ENCODE measurements around the gene CCDC170. TPM values are rescaled to one million over a fixed set of nuclear protein-coding genes. Genes with fewer than 3 reads are reported as not detected.

CCDC170 gene
- total RNA-seq, 1 experiment from 2014 or later = not detected

GRCh38 chr6:151610326-151610725, 116.5 kb downstream of the CCDC170 start:
- POLR2A ChIA-PET = no interaction called here
- Histone ChIP-seq H3K4me1 (ENCODE audit: control insufficient read depth, insufficient read depth, low read length) (no peaks in the 10 kb centered on the region), H3K27ac (ENCODE audit: low read length) (no peak overlapping the region), H3K4me3 (ENCODE audit: low read depth in 2 of 2, low read length in 2 of 2) (no peak overlapping the region), H3K36me3 (ENCODE audit: control insufficient read depth, insufficient read depth, low read length) (no peaks in the 10 kb centered on the region), H3K9me3 (ENCODE audit: control insufficient read depth, insufficient read depth, low read depth, low read length) (no peaks in the 10 kb centered on the region), H3K27me3 (ENCODE audit: control insufficient read depth, insufficient read depth, low read length) (peaks cover 2% of the 10 kb centered on the region; the same call in 1 of the 2 replicates)
- no peak for ATAC-seq
- TF ChIP-seq SIN3A (IDR thresholded peaks at IDR 0.05; ENCODE audit: borderline replicate concordance, insufficient read depth, low read depth, low read length) (no peak), POLR2AphosphoS5 (IDR thresholded peaks at IDR 0.05; ENCODE audit: low read depth, low read length) (no peak), TCF7L2 (IDR thresholded peaks at IDR 0.05; ENCODE audit: low read depth, low read length) (no peak)
- TF ChIP-seq, protein P1, sequence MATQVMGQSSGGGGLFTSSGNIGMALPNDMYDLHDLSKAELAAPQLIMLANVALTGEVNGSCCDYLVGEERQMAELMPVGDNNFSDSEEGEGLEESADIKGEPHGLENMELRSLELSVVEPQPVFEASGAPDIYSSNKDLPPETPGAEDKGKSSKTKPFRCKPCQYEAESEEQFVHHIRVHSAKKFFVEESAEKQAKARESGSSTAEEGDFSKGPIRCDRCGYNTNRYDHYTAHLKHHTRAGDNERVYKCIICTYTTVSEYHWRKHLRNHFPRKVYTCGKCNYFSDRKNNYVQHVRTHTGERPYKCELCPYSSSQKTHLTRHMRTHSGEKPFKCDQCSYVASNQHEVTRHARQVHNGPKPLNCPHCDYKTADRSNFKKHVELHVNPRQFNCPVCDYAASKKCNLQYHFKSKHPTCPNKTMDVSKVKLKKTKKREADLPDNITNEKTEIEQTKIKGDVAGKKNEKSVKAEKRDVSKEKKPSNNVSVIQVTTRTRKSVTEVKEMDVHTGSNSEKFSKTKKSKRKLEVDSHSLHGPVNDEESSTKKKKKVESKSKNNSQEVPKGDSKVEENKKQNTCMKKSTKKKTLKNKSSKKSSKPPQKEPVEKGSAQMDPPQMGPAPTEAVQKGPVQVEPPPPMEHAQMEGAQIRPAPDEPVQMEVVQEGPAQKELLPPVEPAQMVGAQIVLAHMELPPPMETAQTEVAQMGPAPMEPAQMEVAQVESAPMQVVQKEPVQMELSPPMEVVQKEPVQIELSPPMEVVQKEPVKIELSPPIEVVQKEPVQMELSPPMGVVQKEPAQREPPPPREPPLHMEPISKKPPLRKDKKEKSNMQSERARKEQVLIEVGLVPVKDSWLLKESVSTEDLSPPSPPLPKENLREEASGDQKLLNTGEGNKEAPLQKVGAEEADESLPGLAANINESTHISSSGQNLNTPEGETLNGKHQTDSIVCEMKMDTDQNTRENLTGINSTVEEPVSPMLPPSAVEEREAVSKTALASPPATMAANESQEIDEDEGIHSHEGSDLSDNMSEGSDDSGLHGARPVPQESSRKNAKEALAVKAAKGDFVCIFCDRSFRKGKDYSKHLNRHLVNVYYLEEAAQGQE (IDR thresholded peaks at IDR 0.05; ENCODE audit: insufficient read depth in 1 of 2, low read depth in 2 of 2, low read length in 1 of 2) = no peak
- TF ChIP-seq, protein P2, sequence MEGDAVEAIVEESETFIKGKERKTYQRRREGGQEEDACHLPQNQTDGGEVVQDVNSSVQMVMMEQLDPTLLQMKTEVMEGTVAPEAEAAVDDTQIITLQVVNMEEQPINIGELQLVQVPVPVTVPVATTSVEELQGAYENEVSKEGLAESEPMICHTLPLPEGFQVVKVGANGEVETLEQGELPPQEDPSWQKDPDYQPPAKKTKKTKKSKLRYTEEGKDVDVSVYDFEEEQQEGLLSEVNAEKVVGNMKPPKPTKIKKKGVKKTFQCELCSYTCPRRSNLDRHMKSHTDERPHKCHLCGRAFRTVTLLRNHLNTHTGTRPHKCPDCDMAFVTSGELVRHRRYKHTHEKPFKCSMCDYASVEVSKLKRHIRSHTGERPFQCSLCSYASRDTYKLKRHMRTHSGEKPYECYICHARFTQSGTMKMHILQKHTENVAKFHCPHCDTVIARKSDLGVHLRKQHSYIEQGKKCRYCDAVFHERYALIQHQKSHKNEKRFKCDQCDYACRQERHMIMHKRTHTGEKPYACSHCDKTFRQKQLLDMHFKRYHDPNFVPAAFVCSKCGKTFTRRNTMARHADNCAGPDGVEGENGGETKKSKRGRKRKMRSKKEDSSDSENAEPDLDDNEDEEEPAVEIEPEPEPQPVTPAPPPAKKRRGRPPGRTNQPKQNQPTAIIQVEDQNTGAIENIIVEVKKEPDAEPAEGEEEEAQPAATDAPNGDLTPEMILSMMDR (IDR thresholded peaks at IDR 0.05) = no peak
- in situ Hi-C loops (cut with HindIII; ENCODE audit: low pct_unique_long_range_greater_than_20kb, low sequenced_read_pairs) = no loop called here
- no peak for DNase-seq (ENCODE audit: low read depth, low spot score)
- intact Hi-C loops (cut with micrococcal nuclease; ENCODE audit: unreplicated experiment) = no loop called here
- CTCF ChIA-PET = no interaction called here
- BruUV-seq (replicated peaks) = no TSS peak

DNA sequence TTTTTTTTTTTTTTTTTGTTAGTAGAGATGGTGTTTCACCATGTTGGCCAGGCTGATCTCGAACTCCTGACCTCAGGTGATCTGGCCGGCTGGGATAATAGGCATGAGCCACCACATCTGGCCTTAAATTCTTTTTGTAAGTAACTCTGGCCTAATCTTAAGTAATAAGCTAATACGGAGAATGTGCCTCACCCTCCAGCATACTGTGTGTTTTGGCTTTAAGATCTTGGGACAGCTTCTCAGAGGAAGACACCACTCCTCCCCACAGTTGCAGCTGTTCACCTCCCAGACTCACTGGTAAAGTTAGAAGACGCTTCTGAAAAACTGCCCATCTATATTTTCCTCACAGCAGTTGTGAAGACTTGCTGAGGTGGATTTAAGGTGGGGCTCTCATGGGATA, 120.8 kb downstream of the CCDC170 start:
- in situ Hi-C loops (cut with HindIII; ENCODE audit: low pct_unique_long_range_greater_than_20kb, low sequenced_read_pairs) (no loop called here), intact Hi-C loops (cut with micrococcal nuclease; ENCODE audit: unreplicated experiment) (no loop called here)
- Histone ChIP-seq H3K27ac (ENCODE audit: low read length) (no peak overlapping the region), H3K4me1 (ENCODE audit: control insufficient read depth, insufficient read depth, low read length) (no peaks in the 10 kb centered on the region), H3K4me3 (ENCODE audit: low read depth in 2 of 2, low read length in 2 of 2) (no peak overlapping the region), H3K9me3 (ENCODE audit: control insufficient read depth, insufficient read depth, low read depth, low read length) (no peaks in the 10 kb centered on the region), H3K36me3 (ENCODE audit: control insufficient read depth, insufficient read depth, low read length) (no peaks in the 10 kb centered on the region), H3K27me3 (ENCODE audit: control insufficient read depth, insufficient read depth, low read length) (no peaks in the 10 kb centered on the region)
- TF ChIP-seq, protein P1 (IDR thresholded peaks at IDR 0.05; ENCODE audit: insufficient read depth in 1 of 2, low read depth in 2 of 2, low read length in 1 of 2) = no peak
- TF ChIP-seq SIN3A (IDR thresholded peaks at IDR 0.05; ENCODE audit: borderline replicate concordance, insufficient read depth, low read depth, low read length) = no peak
- TF ChIP-seq, protein P2 (IDR thresholded peaks at IDR 0.05) = no peak
- no peak for TF ChIP-seq POLR2AphosphoS5 (IDR thresholded peaks at IDR 0.05; ENCODE audit: low read depth, low read length)
- no peak for TF ChIP-seq TCF7L2 (IDR thresholded peaks at IDR 0.05; ENCODE audit: low read depth, low read length)
- CTCF ChIA-PET = no interaction called here
- POLR2A ChIA-PET = no interaction called here
- BruUV-seq (replicated peaks) = no TSS peak
- ATAC-seq = no peak
- DNase-seq (ENCODE audit: low read depth, low spot score) = no peak

Measured in Panc1 (cell line).